GM23248 (cell line): Measurements from ENCODE around the gene SH3PXD2A.

Experiments used
- EZH2 ChIP-seq: fragments of 200-600 bp; sonication (generic); IDR thresholded peaks from 2 replicates; pipeline ENCODE4 v1.6.1; 2018; ENCODE audit warnings: antibody characterized with exemption, mild to moderate bottlenecking; ENCODE audit not compliant: insufficient read depth, poor library complexity, severe bottlenecking
- EZH2phosphoT487 ChIP-seq: fragments of 200-600 bp; sonication (generic); IDR thresholded peaks from 2 replicates; pipeline ENCODE4 v1.6.1; 2018; ENCODE audit warnings: antibody characterized with exemption, moderate library complexity, mild to moderate bottlenecking, low read depth; ENCODE audit not compliant: insufficient read depth

DNA sequence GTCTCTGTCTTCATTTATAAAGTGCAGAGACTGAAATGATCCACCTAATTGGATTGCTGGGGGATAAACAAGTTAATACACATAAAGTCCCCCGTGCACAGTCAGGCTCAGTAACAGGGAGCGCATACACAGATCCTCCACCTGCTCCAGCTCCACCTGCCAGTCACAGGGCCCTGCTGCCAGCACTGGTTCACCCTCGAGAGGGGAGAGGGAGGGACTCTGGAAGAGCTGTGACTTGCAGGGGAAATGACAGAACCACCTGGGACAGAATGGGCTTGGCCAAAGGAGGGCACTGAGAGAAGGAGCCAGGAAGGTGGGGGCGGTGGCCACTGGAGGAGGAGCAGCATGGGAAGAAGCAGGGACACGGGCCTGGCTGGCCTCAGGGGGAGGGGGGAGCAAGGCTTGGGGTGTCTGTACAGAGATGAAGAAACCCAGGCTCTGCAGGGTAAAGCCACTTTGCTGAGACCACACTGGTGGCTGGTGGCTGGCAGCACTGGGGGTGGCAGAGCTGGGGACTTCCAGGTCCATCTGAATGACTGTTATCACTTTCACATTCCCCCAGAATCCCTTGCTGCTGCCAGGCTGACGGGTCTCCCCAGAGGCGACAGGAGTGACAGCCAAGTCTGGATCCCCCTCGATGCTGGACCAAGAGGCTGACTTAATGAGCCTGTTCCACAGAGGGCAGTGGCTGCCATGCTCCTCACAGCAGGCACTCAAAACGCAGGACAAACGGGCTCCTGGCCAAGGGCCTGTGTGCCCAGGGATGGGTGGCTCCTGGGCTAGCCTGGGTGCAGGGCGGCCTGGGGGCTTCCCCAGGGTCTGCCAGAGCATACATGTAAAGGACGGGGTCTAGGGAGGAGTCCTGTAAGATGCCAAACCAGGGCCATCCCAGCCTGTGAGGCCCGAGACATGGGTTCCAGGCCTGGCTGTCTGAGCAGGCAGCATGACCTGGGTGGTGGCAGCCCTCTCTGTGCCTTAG lies 151.1 kb downstream of the SH3PXD2A start:
- TF ChIP-seq EZH2phosphoT487 (no peak), EZH2 (no peak)
